Choroid plexus epithelial cell (primary cell): ENCODE data around the gene CDK6.

Experiments
- DNase-seq: peaks from one replicate; pipeline ENCODE4 v3.0.0-alpha.2; 2010; ENCODE audit warnings: low read depth
- H3K4me3 ChIP-seq: 2 replicates; pipeline ENCODE4 v1.5.1; 2011; ENCODE audit warnings: low read depth, mild to moderate bottlenecking, control low read depth, low read length, moderate library complexity
- CTCF ChIP-seq: conservative IDR thresholded peaks from 2 replicates; pipeline ENCODE4 v1.5.1; 2011; ENCODE audit warnings: low read depth, mild to moderate bottlenecking, control low read depth, inconsistent platforms, low read length, moderate library complexity

Gene CDK6

GRCh38 chr7:92622030-92622429, 214.3 kb downstream of the CDK6 start:
- DNase-seq, result no peak
- no peak for TF ChIP-seq CTCF
- no peak overlapping the region for H3K4me3 ChIP-seq

- no peak for TF ChIP-seq CTCF
- H3K4me3 ChIP-seq, result no peak overlapping the region
- no peak for DNase-seq
Measured at GRCh38 chr7:92621561-92622023, 214.8 kb downstream of the CDK6 start.

- peak; percentile 81 for TF ChIP-seq CTCF
- DNase-seq, result peak; percentile 98
Measured at GRCh38 chr7:92621026-92621540, 215.3 kb downstream of the CDK6 start.

GRCh38 chr7:92615861-92616260, 220.5 kb downstream of the CDK6 start:
- no peak overlapping the region for H3K4me3 ChIP-seq
- DNase-seq, result no peak
- TF ChIP-seq CTCF, result no peak

More at GRCh38 chr7:92621026-92621540, 215.3 kb downstream of the CDK6 start:
- H3K4me3 ChIP-seq, result no peak overlapping the region

GRCh38 chr7:92614660-92615174, 221.7 kb downstream of the CDK6 start:
- no peak for TF ChIP-seq CTCF
- no peak overlapping the region for H3K4me3 ChIP-seq
- peak; percentile 44 for DNase-seq

GRCh38 chr7:92613720-92614119, 222.7 kb downstream of the CDK6 start:
- no peak for TF ChIP-seq CTCF
- DNase-seq, result no peak
- no peak overlapping the region for H3K4me3 ChIP-seq

- H3K4me3 ChIP-seq, result no peak overlapping the region
- TF ChIP-seq CTCF, result no peak
- DNase-seq, result no peak
Measured at GRCh38 chr7:92613214-92613613, 223.2 kb downstream of the CDK6 start.
